Peyer's patch (tissue), 4 donors: ENCODE data around the gene SETDB1. TPM values are rescaled to one million over a fixed set of nuclear protein-coding genes. Genes with fewer than 3 reads are reported as not detected.

Experiments used
- DNase-seq, 3 donors: peaks; one replicate each; pipeline ENCODE4 v3.0.0-alpha.2; 2017 to 2019
- H3K27ac ChIP-seq, 4 donors: fragments of 200-600 bp; sonication (generic); one replicate each; pipeline ENCODE4 v1.5.1; 2016 to 2019
- H3K27me3 ChIP-seq, 2 donors: fragments of 200-600 bp; sonication (generic); one replicate each; pipeline ENCODE4 v1.5.1; 2019
- H3K36me3 ChIP-seq, 3 donors: fragments of 200-600 bp; sonication (generic); one replicate each; pipeline ENCODE4 v1.5.1; 2016 to 2019
- H3K4me1 ChIP-seq, 4 donors: fragments of 200-600 bp; sonication (generic); one replicate each; pipeline ENCODE4 v1.5.1; 2016 to 2019
- H3K4me3 ChIP-seq, 4 donors: fragments of 200-600 bp; sonication (generic); 1 replicate in 3 of 4; 2 replicates in 1 of 4; pipeline ENCODE4 v1.5.1; 2016 to 2019; ENCODE audit warnings: mild to moderate bottlenecking in 1 of 4
- H3K9me3 ChIP-seq, 4 donors: fragments of 200-600 bp; sonication (generic); one replicate each; pipeline ENCODE4 v1.5.1; 2016 to 2019; ENCODE audit warnings: mild to moderate bottlenecking in 1 of 4
- POLR2A ChIP-seq, 2 donors: fragments of 450-650 bp; IDR thresholded peaks; one replicate each; pipeline ENCODE4 v1.5.1; 2017; ENCODE audit warnings: antibody characterized with exemption in 2 of 2, mild to moderate bottlenecking in 2 of 2, moderate library complexity in 2 of 2
- total RNA-seq, 4 donors: library from RNA; depleted of rRNA; stranded (reverse); fragments of >200 nt; gene quantifications; one replicate each; pipeline ENCODE4 v1.1.0, GENCODE V29; 2016
- TF ChIP-seq, protein P1 (sequence below), 6 experiments: fragments of 450-650 bp in 4 of 6; fragments of 200-600 bp in 2 of 6; sonication (generic) in 1 of 6; IDR thresholded peaks; one replicate each; pipeline ENCODE4 v1.5.1; 2017 to 2019; ENCODE audit warnings: antibody characterized with exemption in 6 of 6, mild to moderate bottlenecking in 3 of 6, moderate library complexity in 1 of 6

SETDB1 gene
- total RNA-seq, 4 donors from 2014 or later, result 28.2 to 106 (median 61.5) TPM

DNA sequence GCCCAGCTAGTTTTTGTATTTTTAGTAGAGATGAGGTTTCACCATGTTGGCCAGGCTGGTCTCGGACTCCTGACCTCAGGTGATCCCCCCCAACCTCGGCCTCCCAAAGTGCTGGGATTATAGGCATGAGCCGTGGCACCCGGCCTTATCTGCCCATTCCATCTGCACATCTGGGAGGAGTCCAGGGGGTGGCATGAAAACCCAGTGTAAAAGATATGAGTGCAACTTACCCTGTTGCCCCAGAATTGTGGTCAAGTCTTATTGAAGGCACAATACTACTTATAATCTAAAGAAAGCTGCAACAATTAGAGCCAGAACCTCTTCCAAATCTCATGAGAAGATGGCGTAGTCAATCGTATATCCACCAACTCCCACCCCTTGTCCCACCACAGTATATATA, 20.9 kb upstream of the SETDB1 start:
- H3K27me3 ChIP-seq, result no peaks in the 10 kb centered on the region

DNA sequence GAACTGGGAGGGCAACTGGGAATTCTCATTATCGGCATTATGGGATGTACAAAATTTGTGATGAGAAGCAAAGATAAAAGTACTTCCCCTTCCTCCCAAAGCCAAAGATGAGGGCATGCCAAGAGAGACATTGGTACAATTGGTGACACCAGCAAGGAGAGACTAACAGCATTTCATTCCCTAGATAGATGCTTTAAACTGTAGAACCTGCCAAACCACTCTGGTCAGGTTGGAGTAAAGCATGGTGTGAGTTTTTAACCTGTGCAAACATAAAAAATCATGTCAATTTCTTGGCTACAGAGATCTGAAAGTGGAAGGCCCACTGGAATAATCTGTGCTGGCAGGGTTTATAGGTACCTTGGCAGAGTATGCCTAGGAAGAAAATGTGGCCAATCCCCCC, 19.8 kb upstream of the SETDB1 start:
- no peaks in the 10 kb centered on the region for H3K27me3 ChIP-seq
- H3K9me3 ChIP-seq, result no peaks in the 10 kb centered on the region
- no peaks in the 10 kb centered on the region for H3K4me1 ChIP-seq
- no peak for DNase-seq
- H3K27ac ChIP-seq, result no peak overlapping the region
- H3K4me3 ChIP-seq, result no peak overlapping the region
- H3K36me3 ChIP-seq, result no peaks in the 10 kb centered on the region
- TF ChIP-seq, protein P1, sequence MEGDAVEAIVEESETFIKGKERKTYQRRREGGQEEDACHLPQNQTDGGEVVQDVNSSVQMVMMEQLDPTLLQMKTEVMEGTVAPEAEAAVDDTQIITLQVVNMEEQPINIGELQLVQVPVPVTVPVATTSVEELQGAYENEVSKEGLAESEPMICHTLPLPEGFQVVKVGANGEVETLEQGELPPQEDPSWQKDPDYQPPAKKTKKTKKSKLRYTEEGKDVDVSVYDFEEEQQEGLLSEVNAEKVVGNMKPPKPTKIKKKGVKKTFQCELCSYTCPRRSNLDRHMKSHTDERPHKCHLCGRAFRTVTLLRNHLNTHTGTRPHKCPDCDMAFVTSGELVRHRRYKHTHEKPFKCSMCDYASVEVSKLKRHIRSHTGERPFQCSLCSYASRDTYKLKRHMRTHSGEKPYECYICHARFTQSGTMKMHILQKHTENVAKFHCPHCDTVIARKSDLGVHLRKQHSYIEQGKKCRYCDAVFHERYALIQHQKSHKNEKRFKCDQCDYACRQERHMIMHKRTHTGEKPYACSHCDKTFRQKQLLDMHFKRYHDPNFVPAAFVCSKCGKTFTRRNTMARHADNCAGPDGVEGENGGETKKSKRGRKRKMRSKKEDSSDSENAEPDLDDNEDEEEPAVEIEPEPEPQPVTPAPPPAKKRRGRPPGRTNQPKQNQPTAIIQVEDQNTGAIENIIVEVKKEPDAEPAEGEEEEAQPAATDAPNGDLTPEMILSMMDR (IDR thresholded peaks at IDR 0.05), result no peak
- no peak for TF ChIP-seq POLR2A (IDR thresholded peaks at IDR 0.05)

More for the DNA sequence above, 20.9 kb upstream of the SETDB1 start:
- Histone ChIP-seq H3K4me1 (no peaks in the 10 kb centered on the region), H3K27ac (no peak overlapping the region), H3K36me3 (no peaks in the 10 kb centered on the region), H3K9me3 (no peaks in the 10 kb centered on the region), H3K4me3 (no peak overlapping the region)
- TF ChIP-seq, protein P1 (IDR thresholded peaks at IDR 0.05), result no peak
- TF ChIP-seq POLR2A (IDR thresholded peaks at IDR 0.05), result no peak
- no peak for DNase-seq

DNA sequence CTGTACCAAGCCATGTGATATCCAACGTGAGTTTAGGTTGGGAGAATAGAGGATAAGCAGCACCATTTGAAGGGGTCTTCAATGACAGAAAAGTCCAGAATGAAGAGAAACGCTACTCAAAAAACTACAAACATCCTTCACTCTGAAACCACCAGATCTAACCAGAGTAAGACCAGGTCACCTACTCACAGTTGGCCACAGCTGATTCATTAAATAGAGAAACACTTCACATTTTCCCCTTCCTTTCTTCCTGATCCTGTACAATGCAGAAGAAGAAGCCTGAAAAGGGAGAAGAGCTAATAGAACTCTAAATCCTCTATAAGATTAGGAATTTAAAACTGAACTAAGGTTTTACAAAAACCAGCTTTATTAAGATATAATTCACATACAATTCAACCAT, 19.4 kb upstream of the SETDB1 start:
- Histone ChIP-seq H3K9me3 (no peaks in the 10 kb centered on the region), H3K36me3 (no peaks in the 10 kb centered on the region), H3K27me3 (no peaks in the 10 kb centered on the region), H3K27ac (no peak overlapping the region), H3K4me1 (no peaks in the 10 kb centered on the region), H3K4me3 (no peak overlapping the region)
- TF ChIP-seq, protein P1 (IDR thresholded peaks at IDR 0.05), result no peak
- TF ChIP-seq POLR2A (IDR thresholded peaks at IDR 0.05), result no peak
- DNase-seq, result no peak

DNA sequence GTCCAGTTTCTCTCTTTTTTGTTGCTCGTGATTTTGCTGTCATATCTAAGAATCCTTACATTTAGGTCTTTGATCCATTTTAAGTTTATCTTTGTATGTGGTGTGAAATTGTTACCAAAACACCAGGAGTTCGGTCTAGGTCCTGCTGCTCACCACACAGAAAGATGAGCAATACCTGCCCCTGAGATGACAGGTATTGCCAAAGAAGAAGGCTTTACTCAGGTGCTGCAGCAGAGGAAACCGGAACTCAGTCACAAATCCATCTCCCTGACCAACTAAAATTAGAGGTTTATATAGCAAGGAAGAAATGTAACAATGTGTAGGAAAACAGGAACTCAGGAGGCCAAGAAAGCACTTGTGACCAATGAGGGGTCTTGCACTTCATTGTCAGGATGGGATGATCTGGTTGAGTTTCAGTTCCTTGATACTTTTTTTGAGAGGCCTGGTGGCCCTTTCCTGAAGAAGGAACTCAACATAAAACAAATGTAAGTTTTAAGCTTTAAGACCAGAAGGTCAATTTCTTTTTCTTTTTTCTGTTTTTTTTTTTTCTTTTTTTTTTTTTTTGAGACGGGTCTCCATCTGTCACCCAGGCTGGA, 16.5 kb upstream of the SETDB1 start:
- Histone ChIP-seq H3K4me1 (no peaks in the 10 kb centered on the region), H3K36me3 (no peaks in the 10 kb centered on the region), H3K4me3 (no peak overlapping the region), H3K9me3 (no peaks in the 10 kb centered on the region), H3K27me3 (no peaks in the 10 kb centered on the region), H3K27ac (no peak overlapping the region)
- no peak for TF ChIP-seq POLR2A (IDR thresholded peaks at IDR 0.05)
- TF ChIP-seq, protein P1 (IDR thresholded peaks at IDR 0.05), result no peak
- DNase-seq, result no peak

DNA sequence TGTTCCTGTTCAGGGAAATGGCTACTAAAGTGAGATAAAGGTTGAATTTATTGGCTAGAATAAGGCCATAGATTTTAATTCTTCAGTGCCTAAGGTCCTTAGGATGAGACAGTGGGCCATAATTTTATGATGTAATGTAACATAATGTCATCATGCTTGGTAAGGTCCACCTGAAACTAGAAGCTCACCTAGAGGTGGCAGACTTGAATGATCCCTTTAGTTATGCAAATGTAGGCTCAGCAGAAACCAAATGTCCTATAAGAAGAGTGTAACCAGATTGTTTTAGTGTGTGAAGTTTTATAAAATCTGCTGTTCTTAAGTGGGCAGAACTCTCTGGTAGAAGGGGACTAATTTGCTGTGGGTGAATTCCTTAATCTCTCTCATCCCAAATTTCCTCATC, 13.5 kb upstream of the SETDB1 start:
- Histone ChIP-seq H3K4me3 (no peak overlapping the region), H3K4me1 (no peaks in the 10 kb centered on the region)

More for the DNA sequence above, 13.5 kb upstream of the SETDB1 start:
- no peak for DNase-seq
- Histone ChIP-seq H3K27me3 (no peaks in the 10 kb centered on the region), H3K9me3 (no peaks in the 10 kb centered on the region), H3K36me3 (no peaks in the 10 kb centered on the region), H3K27ac (no peak overlapping the region)
- TF ChIP-seq POLR2A (IDR thresholded peaks at IDR 0.05), result no peak
- TF ChIP-seq, protein P1 (IDR thresholded peaks at IDR 0.05), result no peak
